HG03139 (cell line): ENCODE data around the gene JUND.

Experiments
- ATAC-seq: cut with Tn5 transposase; IDR thresholded peaks from one replicate; pipeline ENCODE4 v1.9.1; 2021; ENCODE audit not compliant: unreplicated experiment

The JUND gene

DNA sequence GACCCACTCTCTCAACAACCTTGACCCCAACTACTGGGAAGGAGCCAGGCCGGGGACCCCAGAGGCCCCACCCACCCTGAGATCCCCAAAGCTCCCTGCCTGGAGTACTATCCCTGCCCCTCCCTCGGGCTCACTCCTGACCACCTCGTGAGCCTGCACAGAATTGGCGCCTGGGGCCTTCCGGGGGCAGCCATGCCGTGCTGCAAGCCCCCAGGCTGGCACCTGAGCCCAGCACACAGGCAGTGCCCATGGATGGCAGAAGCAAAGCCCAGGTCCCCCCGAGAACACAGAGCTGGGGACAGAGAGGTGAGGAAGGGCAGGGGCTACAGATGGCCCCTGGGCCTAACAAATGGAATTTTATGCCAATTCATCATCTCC, 27.5 kb upstream of the JUND start:
- no peak for ATAC-seq

- ATAC-seq = no peak
Observed at GRCh38 chr19:18308051-18308947, 26.9 kb upstream of the JUND start.

- ATAC-seq = no peak
Observed at GRCh38 chr19:18307271-18307681, 25.9 kb upstream of the JUND start.

DNA sequence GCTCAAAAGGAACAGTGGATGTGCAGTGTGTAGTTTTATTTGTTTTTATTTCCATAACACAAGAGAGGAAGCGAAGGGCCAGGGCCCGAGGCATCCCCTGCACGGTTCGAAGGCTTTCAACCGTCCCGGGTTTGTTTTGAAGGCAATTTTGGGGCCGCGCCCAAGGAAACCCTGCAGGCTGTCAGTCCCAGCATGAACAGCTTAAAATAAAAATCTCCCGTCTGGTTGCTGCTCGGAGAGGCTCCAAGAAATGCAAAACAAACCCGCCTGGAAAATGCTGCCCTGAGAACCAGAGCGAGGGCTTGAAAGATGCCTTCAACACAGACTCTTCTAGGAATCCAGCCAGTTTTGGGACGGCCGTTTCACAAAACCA, 25.5 kb upstream of the JUND start:
- ATAC-seq = no peak

DNA sequence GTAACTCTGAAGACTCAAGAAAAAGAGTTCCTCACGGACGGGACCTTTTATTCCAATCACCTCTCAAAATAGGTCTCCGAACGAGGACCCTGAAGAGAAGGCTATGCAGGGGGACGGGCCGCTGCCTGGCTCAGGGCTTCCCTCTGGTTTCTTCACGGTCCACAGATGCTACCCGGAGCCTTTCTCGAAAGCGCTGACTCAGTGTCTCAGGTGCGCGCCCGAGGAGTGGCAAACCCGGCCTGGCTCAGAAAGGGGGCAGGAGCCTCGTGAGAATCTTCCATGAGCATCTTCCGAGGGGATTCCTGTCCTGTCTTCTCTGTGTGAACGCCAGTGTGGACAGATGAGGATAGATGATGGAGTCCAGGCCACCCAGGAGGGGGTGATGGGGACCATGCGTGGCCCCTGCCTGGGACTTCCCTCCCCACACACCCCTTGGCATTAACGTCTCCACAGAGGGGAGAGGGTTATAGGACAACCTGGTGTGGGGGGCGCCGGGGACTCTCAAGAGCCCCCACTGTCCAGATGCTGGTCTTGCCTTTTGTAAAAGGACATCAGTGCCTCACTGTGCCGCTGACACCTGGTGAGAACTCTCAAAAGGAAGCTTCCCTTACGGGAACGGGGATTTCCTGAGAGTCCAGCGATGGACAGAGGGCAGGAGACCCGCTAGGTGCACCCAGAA, 24.9 kb upstream of the JUND start:
- no peak for ATAC-seq

GRCh38 chr19:18304458-18305310, 23.3 kb upstream of the JUND start:
- ATAC-seq = no peak

GRCh38 chr19:18304208-18304457, 22.7 kb upstream of the JUND start:
- ATAC-seq = no peak

DNA sequence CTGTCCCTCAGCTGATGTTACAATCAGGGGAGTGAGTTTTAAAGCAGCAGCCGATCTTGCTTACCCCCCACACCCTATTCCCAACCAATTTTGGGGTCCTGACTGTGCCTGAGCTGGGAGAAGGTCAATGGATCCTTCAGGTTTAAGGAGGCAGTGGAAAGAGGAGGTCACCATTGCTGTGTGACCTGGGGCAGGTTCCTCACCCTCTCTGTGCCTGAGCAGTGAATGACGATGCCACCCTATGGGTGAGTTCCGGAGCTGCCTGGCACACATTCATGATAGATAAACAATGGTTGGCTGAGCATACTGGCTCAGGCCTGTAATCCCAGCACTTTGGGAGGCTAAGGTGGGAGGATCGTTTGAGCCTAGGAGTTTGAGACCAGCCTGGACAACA, 20.3 kb upstream of the JUND start:
- no peak for ATAC-seq

- ATAC-seq = no peak
Observed at GRCh38 chr19:18300930-18301717, 19.7 kb upstream of the JUND start.

GRCh38 chr19:18299654-18300053, 18.2 kb upstream of the JUND start:
- no peak for ATAC-seq

DNA sequence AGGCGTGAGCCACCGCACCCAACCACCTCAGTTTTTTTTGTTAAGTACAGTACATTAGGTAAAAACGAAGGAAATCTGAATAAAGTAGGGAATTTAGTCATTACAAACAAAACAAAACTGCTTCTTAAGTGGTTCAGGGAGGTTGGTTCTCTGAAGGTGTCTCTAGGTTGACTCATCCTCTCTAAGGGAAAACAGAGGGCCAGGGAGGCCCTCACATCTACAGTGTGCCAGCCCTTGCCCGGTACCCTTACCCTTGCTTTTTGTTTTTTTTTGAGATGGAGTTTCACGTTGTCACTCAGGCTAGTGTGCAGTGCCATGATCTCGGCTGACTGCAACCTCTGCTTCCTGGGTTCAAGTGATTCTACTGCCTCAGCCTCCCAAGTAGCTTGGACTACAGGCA, 17.2 kb upstream of the JUND start:
- no peak for ATAC-seq

- ATAC-seq = no peak
Observed at GRCh38 chr19:18297308-18297707, 15.9 kb upstream of the JUND start.

- no peak for ATAC-seq
Observed at GRCh38 chr19:18295034-18295451, 13.6 kb upstream of the JUND start.

GRCh38 chr19:18294467-18294864, 13.0 kb upstream of the JUND start:
- no peak for ATAC-seq

- ATAC-seq = no peak
Observed at GRCh38 chr19:18293642-18294466, 12.4 kb upstream of the JUND start.

- no peak for ATAC-seq
Observed at GRCh38 chr19:18292810-18293641, 11.6 kb upstream of the JUND start.

GRCh38 chr19:18292462-18292809, 11.0 kb upstream of the JUND start:
- ATAC-seq = no peak

GRCh38 chr19:18291590-18292461, 10.4 kb upstream of the JUND start:
- ATAC-seq = peak; percentile 35
